ENCODE measurements around the gene ZRANB1. TPM values are rescaled to one million over a fixed set of nuclear protein-coding genes. Genes with fewer than 3 reads are reported as not detected.

ZRANB1 gene
- total RNA-seq, result 14.9 and 15.5 TPM in 2 replicates

GRCh38 chr10:124941823-124942222 lies at the start of gene ZRANB1:
Gene ZRANB1, plus strand, starts transcription at chr10:124942123. Its CDS starts 371 bp downstream, at chr10:124942494.
- Mint-ChIP-seq H3K27ac (no peak within 1 kb of the TSS), H3K36me3 (ENCODE audit: low read depth) (peaks cover 11% of the 10 kb centered on the region), H3K27me3 (no peaks in the 10 kb centered on the region), H3K9me3 (no peaks in the 10 kb centered on the region), H3K4me1 (peaks cover 16% of the 10 kb centered on the region), H3K4me3 (no peak within 1 kb of the TSS)
- intact Hi-C loops (cut with micrococcal nuclease), result no loop called here
- no peak for DNase-seq

GRCh38 chr10:124892905-124893304 lies 49.0 kb upstream of the ZRANB1 start:
- Mint-ChIP-seq H3K36me3 (ENCODE audit: low read depth) (no peaks in the 10 kb centered on the region), H3K27ac (no peak overlapping the region), H3K4me3 (no peak overlapping the region), H3K4me1 (no peaks in the 10 kb centered on the region), H3K27me3 (peaks cover 1% of the 10 kb centered on the region), H3K9me3 (no peaks in the 10 kb centered on the region)
- DNase-seq, result no peak
- intact Hi-C loops (cut with micrococcal nuclease), result no loop called here

- H3K27me3 Mint-ChIP-seq, result peaks cover 1% of the 10 kb centered on the region
- no peaks in the 10 kb centered on the region for H3K9me3 Mint-ChIP-seq
- H3K4me3 Mint-ChIP-seq, result no peak overlapping the region
Observed at GRCh38 chr10:124894569-124895215, 47.2 kb upstream of the ZRANB1 start.

GRCh38 chr10:124896751-124897150 lies 45.2 kb upstream of the ZRANB1 start:
- no peaks in the 10 kb centered on the region for H3K4me1 Mint-ChIP-seq
- intact Hi-C loops (cut with micrococcal nuclease), result no loop called here
- no peak overlapping the region for H3K4me3 Mint-ChIP-seq
- H3K36me3 Mint-ChIP-seq (ENCODE audit: low read depth), result no peaks in the 10 kb centered on the region
- H3K27ac Mint-ChIP-seq, result no peak overlapping the region
- DNase-seq, result no peak
- H3K27me3 Mint-ChIP-seq, result peaks cover 6% of the 10 kb centered on the region
- H3K9me3 Mint-ChIP-seq, result no peaks in the 10 kb centered on the region

More at GRCh38 chr10:124894569-124895215, 47.2 kb upstream of the ZRANB1 start:
- intact Hi-C loops (cut with micrococcal nuclease), result no loop called here
- Mint-ChIP-seq H3K36me3 (ENCODE audit: low read depth) (no peaks in the 10 kb centered on the region), H3K27ac (no peak overlapping the region), H3K4me1 (no peaks in the 10 kb centered on the region)
- DNase-seq, result no peak

- no peaks in the 10 kb centered on the region for H3K36me3 Mint-ChIP-seq (ENCODE audit: low read depth)
- H3K9me3 Mint-ChIP-seq, result no peaks in the 10 kb centered on the region
- peaks cover 14% of the 10 kb centered on the region for H3K27me3 Mint-ChIP-seq
- H3K27ac Mint-ChIP-seq, result no peak overlapping the region
- H3K4me3 Mint-ChIP-seq, result no peak overlapping the region
- DNase-seq, result no peak
- intact Hi-C loops (cut with micrococcal nuclease), result no loop called here
- no peaks in the 10 kb centered on the region for H3K4me1 Mint-ChIP-seq
Observed at GRCh38 chr10:124898471-124898870, 43.5 kb upstream of the ZRANB1 start.

- Mint-ChIP-seq H3K4me3 (no peak overlapping the region), H3K36me3 (ENCODE audit: low read depth) (no peaks in the 10 kb centered on the region), H3K27me3 (peaks cover 14% of the 10 kb centered on the region), H3K27ac (no peak overlapping the region), H3K4me1 (no peaks in the 10 kb centered on the region), H3K9me3 (no peaks in the 10 kb centered on the region)
- no peak for DNase-seq
- intact Hi-C loops (cut with micrococcal nuclease), result no loop called here
Observed at GRCh38 chr10:124899151-124899550, 42.8 kb upstream of the ZRANB1 start.

- DNase-seq, result no peak
- Mint-ChIP-seq H3K27me3 (peaks cover 13% of the 10 kb centered on the region), H3K36me3 (ENCODE audit: low read depth) (no peaks in the 10 kb centered on the region), H3K4me3 (no peak overlapping the region), H3K9me3 (no peaks in the 10 kb centered on the region), H3K4me1 (no peaks in the 10 kb centered on the region), H3K27ac (no peak overlapping the region)
- intact Hi-C loops (cut with micrococcal nuclease), result no loop called here
Observed at GRCh38 chr10:124902462-124902861, 39.5 kb upstream of the ZRANB1 start.

- H3K36me3 Mint-ChIP-seq (ENCODE audit: low read depth), result no peaks in the 10 kb centered on the region
- H3K9me3 Mint-ChIP-seq, result no peaks in the 10 kb centered on the region
- no peak overlapping the region for H3K27ac Mint-ChIP-seq
- no peak for DNase-seq
- no peak overlapping the region for H3K4me3 Mint-ChIP-seq
- no peaks in the 10 kb centered on the region for H3K4me1 Mint-ChIP-seq
- intact Hi-C loops (cut with micrococcal nuclease), result no loop called here
- peaks cover 13% of the 10 kb centered on the region for H3K27me3 Mint-ChIP-seq
Observed at GRCh38 chr10:124903111-124903510, 38.8 kb upstream of the ZRANB1 start.

GRCh38 chr10:124904796-124905195 lies 37.1 kb upstream of the ZRANB1 start:
- Mint-ChIP-seq H3K27me3 (peaks cover 15% of the 10 kb centered on the region), H3K27ac (no peak overlapping the region), H3K36me3 (ENCODE audit: low read depth) (no peaks in the 10 kb centered on the region), H3K4me1 (no peaks in the 10 kb centered on the region), H3K4me3 (no peak overlapping the region), H3K9me3 (no peaks in the 10 kb centered on the region)
- no peak for DNase-seq
- intact Hi-C loops (cut with micrococcal nuclease), result no loop called here

- Mint-ChIP-seq H3K4me1 (peaks cover 5% of the 10 kb centered on the region), H3K27ac (no peak overlapping the region), H3K4me3 (no peak overlapping the region), H3K27me3 (peaks cover 21% of the 10 kb centered on the region), H3K9me3 (no peaks in the 10 kb centered on the region), H3K36me3 (ENCODE audit: low read depth) (no peaks in the 10 kb centered on the region)
- DNase-seq, result no peak
- intact Hi-C loops (cut with micrococcal nuclease), result no loop called here
Observed at GRCh38 chr10:124906551-124907001, 35.3 kb upstream of the ZRANB1 start.

- no peaks in the 10 kb centered on the region for H3K36me3 Mint-ChIP-seq (ENCODE audit: low read depth)
- H3K27me3 Mint-ChIP-seq, result peaks cover 21% of the 10 kb centered on the region
- no peak overlapping the region for H3K27ac Mint-ChIP-seq
- H3K4me1 Mint-ChIP-seq, result peaks cover 10% of the 10 kb centered on the region
- intact Hi-C loops (cut with micrococcal nuclease), result no loop called here
- no peaks in the 10 kb centered on the region for H3K9me3 Mint-ChIP-seq
- DNase-seq, result no peak
- H3K4me3 Mint-ChIP-seq, result no peak overlapping the region
Observed at GRCh38 chr10:124909563-124909962, 32.4 kb upstream of the ZRANB1 start.

DNA sequence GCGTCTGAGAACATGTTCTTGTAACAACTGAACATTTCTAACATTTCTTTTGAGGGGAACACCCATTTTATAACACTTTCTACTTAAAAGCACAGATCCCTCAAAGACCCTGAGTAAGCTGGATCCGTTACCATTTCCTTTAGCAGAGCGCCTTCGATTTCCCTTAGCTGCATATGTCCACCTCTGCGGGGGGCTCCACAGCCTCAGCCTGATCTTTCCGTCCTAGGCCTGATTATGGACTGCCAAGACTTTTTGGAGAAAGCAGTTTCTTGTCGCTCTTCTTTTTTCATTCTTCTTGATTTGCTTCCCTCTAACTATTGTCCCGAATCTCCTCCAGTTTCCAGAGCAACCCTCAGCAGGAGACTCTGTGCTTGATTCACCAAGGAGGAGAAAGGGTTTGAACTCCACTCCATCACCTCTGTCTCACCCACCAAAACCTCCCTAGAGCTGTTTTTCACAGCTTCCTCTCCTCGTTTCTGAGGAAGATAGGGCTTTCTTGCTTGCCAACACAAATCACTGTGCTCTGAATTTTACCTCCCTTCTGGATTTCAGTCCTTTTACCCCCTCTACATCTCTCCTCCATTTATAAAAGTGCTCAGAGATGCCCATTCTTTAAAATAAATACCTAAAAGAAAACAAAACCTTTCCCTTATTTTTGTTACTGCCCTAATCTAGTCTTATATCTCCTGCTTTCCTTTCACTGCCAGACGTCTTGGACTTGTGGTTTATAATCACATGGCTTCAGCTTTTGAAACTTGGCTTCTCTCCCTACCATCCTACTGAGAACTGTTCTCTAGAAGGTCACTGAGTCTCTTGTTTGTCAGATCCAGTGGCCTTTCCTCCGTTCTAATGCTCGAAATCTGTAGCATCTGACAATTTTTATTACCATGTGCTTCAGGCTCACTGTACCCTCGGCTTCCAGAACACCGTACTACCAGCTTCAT lies 30.5 kb upstream of the ZRANB1 start:
- Mint-ChIP-seq H3K4me1 (peaks cover 15% of the 10 kb centered on the region), H3K27ac (no peak overlapping the region), H3K36me3 (ENCODE audit: low read depth) (no peaks in the 10 kb centered on the region), H3K9me3 (no peaks in the 10 kb centered on the region), H3K27me3 (peaks cover 21% of the 10 kb centered on the region), H3K4me3 (no peak overlapping the region)
- intact Hi-C loops (cut with micrococcal nuclease), result no loop called here
- DNase-seq, result no peak

DNA sequence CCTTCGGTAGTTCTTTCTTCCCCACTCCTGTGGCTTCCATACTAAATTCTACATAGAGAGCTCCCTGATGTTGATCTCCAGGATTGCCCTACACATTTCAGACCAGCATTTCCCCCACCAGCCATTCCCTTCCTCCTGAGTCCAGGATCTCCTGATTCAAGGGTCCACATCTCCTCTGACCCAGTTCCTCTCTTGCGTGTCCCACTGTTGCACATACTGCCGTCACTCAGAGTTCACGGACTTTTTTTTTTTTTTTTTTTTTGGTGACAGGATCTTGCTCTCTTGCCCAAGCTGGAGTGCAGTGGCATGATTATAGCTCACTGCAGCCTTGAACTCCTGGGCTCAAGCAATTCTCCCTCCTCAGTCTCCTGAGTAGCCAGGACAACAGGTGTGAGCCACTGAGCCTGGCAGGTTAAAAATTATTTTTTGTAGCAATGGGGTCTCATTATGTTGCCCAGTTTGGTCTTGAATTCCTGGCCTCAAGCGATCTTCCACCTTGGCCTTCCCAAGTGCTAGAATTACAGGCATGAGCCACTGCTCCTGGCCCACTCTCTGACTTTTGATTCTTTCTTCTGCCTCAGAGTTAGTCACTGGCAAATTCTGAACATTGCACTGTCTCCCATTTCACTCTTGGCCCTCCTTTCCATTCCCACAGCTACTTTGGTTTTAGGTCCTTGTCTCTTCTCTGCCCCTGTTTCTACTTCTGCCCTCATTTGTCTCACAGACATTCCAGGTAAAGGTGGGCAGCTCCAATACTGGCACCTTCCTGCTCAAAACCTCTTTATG lies 29.6 kb upstream of the ZRANB1 start:
- Mint-ChIP-seq H3K36me3 (ENCODE audit: low read depth) (no peaks in the 10 kb centered on the region), H3K4me1 (peaks cover 15% of the 10 kb centered on the region), H3K9me3 (no peaks in the 10 kb centered on the region), H3K4me3 (no peak overlapping the region), H3K27ac (no peak overlapping the region), H3K27me3 (peaks cover 21% of the 10 kb centered on the region)
- intact Hi-C loops (cut with micrococcal nuclease), result no loop called here
- DNase-seq, result no peak

- Mint-ChIP-seq H3K9me3 (no peaks in the 10 kb centered on the region), H3K27ac (no peak overlapping the region), H3K4me3 (no peak overlapping the region), H3K4me1 (peaks cover 18% of the 10 kb centered on the region), H3K27me3 (peaks cover 21% of the 10 kb centered on the region), H3K36me3 (ENCODE audit: low read depth) (no peaks in the 10 kb centered on the region)
- intact Hi-C loops (cut with micrococcal nuclease), result no loop called here
- DNase-seq, result no peak
Observed at GRCh38 chr10:124913167-124913566, 28.8 kb upstream of the ZRANB1 start.

Data from activated CD4-positive, alpha-beta T cell treated with anti-CD3 and anti-CD28 coated beads, Interleukin-2, amount 10 ng/mL, durations not matched to agents 24 days and 14 days (primary cell).